Measurements from ENCODE around the gene GGA3. TPM values are rescaled to one million over a fixed set of nuclear protein-coding genes. Genes with fewer than 3 reads are reported as not detected.

GGA3 gene
- total and polyA plus RNA-seq, 10 of the 15 experiments (the other 5 are each of a cell fraction or from before 2014, with no cell fraction given): 7.0 to 57.5 (median 34.0) TPM

DNA sequence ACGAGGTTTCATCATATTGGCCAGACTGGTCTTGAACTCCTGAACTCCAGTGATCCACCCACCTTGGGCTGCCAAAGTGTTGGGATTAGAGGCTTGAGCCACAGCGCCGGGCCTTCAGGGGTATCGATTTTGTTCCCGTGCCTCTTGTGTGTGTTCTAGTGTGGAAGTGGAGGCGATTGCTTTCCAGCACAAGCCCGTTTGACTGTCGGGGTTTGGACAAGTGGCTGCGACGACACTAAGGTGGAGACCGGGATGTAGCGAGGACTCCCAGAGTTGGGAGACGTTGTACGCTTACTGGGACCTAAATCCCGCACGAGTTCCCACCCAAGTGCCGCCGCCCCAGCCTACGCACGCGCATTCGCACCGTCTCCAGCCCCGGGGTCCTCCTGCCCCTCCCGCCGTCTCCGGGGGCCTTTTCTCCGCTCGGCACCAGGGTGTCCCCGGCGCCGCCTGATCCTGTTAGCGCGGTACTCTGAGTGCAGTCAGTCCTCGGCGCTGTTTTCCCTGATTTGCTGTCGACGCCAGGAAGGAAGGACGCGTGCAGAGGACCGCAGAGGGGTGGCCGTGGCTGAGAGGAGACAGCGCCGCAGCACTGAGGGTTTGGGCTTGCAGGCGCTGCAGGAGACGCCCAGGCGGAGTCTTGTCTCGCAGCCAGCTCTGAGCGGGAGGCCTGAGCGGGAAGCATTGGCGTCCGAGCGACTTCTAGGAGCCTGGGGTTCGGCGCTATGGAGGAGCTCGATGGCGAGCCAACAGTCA, 56.2 kb downstream of the GGA3 start, which contains the start of gene NUP85 (continued):
- TF ChIP-seq TCF3 (IDR thresholded peaks at IDR 0.05; ENCODE audit: borderline replicate concordance, insufficient read depth, low read depth, low read length) (no peak), KDM1A (IDR thresholded peaks at IDR 0.05; ENCODE audit: borderline replicate concordance) (no peak), USF2 (IDR thresholded peaks at IDR 0.05; ENCODE audit: borderline replicate concordance, low read depth, low read length) (no peak), E2F8 (IDR thresholded peaks at IDR 0.05; ENCODE audit: low read depth, partially characterized antibody) (no peak), IKZF2 (IDR thresholded peaks at IDR 0.05) (peak; percentile 45 to 52; a peak in 3 of 4 replicates), HDGF (IDR thresholded peaks at IDR 0.05) (0 out of 2 replicates have a peak, but pooled peaks have one; percentile 21), CEBPB (IDR thresholded peaks at IDR 0.05; ENCODE audit: borderline replicate concordance in 1 of 2, low read depth in 2 of 2, low read length in 2 of 2) (no peak), MTA3 (IDR thresholded peaks at IDR 0.05; ENCODE audit: borderline replicate concordance, low read length) (no peak), WRNIP1 (IDR thresholded peaks at IDR 0.05; ENCODE audit: borderline replicate concordance, low read depth, low read length) (no peak), POU2F2 (IDR thresholded peaks at IDR 0.05; ENCODE audit: borderline replicate concordance, low read depth, low read length) (peak; percentile 63; the same call in 1 of the 3 replicates), BACH1 (IDR thresholded peaks at IDR 0.05; ENCODE audit: borderline replicate concordance) (peak; percentile 34; the same call in 1 of the 2 replicates), CREB1 (IDR thresholded peaks at IDR 0.05; ENCODE audit: low read depth) (no peak), RCOR1 (conservative IDR thresholded peaks at IDR 0.05; ENCODE audit: low read depth, low read length) (no peak), ESRRA (IDR thresholded peaks at IDR 0.05; ENCODE audit: low read length) (no peak), FOXM1 (IDR thresholded peaks at IDR 0.05; ENCODE audit: low read depth, low read length) (no peak), SUPT20H (IDR thresholded peaks at IDR 0.05; ENCODE audit: borderline replicate concordance, control insufficient read depth, low read depth, low read length) (no peak), MYC (IDR thresholded peaks at IDR 0.05; ENCODE audit: insufficient read depth, insufficient read length, insufficient replicate concordance, low read length, severe bottlenecking) (peak; percentile 94), CBX5 (IDR thresholded peaks at IDR 0.05; ENCODE audit: low read depth) (no peak), NR2C1 (IDR thresholded peaks at IDR 0.05) (no peak), MEF2A (IDR thresholded peaks at IDR 0.05; ENCODE audit: insufficient read depth, low read depth, low read length) (no peak)
- TF ChIP-seq, protein P1, sequence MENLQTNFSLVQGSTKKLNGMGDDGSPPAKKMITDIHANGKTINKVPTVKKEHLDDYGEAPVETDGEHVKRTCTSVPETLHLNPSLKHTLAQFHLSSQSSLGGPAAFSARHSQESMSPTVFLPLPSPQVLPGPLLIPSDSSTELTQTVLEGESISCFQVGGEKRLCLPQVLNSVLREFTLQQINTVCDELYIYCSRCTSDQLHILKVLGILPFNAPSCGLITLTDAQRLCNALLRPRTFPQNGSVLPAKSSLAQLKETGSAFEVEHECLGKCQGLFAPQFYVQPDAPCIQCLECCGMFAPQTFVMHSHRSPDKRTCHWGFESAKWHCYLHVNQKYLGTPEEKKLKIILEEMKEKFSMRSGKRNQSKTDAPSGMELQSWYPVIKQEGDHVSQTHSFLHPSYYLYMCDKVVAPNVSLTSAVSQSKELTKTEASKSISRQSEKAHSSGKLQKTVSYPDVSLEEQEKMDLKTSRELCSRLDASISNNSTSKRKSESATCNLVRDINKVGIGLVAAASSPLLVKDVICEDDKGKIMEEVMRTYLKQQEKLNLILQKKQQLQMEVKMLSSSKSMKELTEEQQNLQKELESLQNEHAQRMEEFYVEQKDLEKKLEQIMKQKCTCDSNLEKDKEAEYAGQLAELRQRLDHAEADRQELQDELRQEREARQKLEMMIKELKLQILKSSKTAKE (IDR thresholded peaks at IDR 0.05; ENCODE audit: low read depth, poor library complexity, severe bottlenecking): peak; percentile 70
- TF ChIP-seq, protein P2, sequence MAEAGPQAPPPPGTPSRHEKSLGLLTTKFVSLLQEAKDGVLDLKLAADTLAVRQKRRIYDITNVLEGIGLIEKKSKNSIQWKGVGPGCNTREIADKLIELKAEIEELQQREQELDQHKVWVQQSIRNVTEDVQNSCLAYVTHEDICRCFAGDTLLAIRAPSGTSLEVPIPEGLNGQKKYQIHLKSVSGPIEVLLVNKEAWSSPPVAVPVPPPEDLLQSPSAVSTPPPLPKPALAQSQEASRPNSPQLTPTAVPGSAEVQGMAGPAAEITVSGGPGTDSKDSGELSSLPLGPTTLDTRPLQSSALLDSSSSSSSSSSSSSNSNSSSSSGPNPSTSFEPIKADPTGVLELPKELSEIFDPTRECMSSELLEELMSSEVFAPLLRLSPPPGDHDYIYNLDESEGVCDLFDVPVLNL (IDR thresholded peaks at IDR 0.05; ENCODE audit: low read depth, low read length): peak; percentile 84
- TF ChIP-seq, protein P3, sequence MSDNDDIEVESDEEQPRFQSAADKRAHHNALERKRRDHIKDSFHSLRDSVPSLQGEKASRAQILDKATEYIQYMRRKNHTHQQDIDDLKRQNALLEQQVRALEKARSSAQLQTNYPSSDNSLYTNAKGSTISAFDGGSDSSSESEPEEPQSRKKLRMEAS (IDR thresholded peaks at IDR 0.05; ENCODE audit: low read depth, low read length): peak; percentile 91

Data from GM12878 (cell line).